WTC11 (cell line): ENCODE data around the gene CD9. TPM values are rescaled to one million over a fixed set of nuclear protein-coding genes. Genes with fewer than 3 reads are reported as not detected.

Experiments
- ATAC-seq: fragments of 200-7000 bp; cut with Tn5 transposase; 2 replicates; pipeline ENCODE4 v1.10.0; 2021; ENCODE audit warnings: mild to moderate bottlenecking, moderate library complexity
- CTCF ChIA-PET: fragments of 300-600 bp; sonication (Branson Sonifier 250); formaldehyde crosslinking; loops from one replicate; lab custom pipeline; 2021; ENCODE audit warnings: antibody characterized with exemption; lab: Charles Lee
- POLR2A ChIA-PET: fragments of 350-600 bp; sonication (Branson Sonifier 250); formaldehyde crosslinking; loops from one replicate; lab custom pipeline; 2021; ENCODE audit warnings: antibody characterized with exemption; lab: Charles Lee
- DNase-seq: peaks from one replicate; pipeline ENCODE4 v3.0.0; 2021; ENCODE audit warnings: low spot score
- H3K27ac Mint-ChIP-seq: 2 replicates; pipeline ENCODE4 v1.8.0; 2021; ENCODE audit warnings: mixed read lengths
- H3K27me3 Mint-ChIP-seq: 2 replicates; pipeline ENCODE4 v1.8.0; 2021; ENCODE audit warnings: low read depth, mild to moderate bottlenecking, moderate library complexity, mixed read lengths
- H3K36me3 Mint-ChIP-seq: 2 replicates; pipeline ENCODE4 v1.8.0; 2021; ENCODE audit warnings: mixed read lengths
- H3K4me1 Mint-ChIP-seq: 2 replicates; pipeline ENCODE4 v1.8.0; 2022; ENCODE audit warnings: mixed read lengths
- H3K4me3 Mint-ChIP-seq: 2 replicates; pipeline ENCODE4 v1.8.0; 2021; ENCODE audit warnings: mild to moderate bottlenecking, moderate library complexity, mixed read lengths
- H3K9me3 Mint-ChIP-seq: 2 replicates; pipeline ENCODE4 v1.8.0; 2021; ENCODE audit warnings: mixed read lengths
- ATF1 ChIP-seq: sonication (generic); formaldehyde crosslinking; IDR thresholded peaks from 2 replicates; pipeline ENCODE4 v1.8.1; 2023; ENCODE audit warnings: mild to moderate bottlenecking, moderate library complexity, missing genetic modification reagents
- CREM ChIP-seq: sonication (generic); formaldehyde crosslinking; IDR thresholded peaks from 2 replicates; pipeline ENCODE4 v1.8.1; 2022; ENCODE audit warnings: mild to moderate bottlenecking, missing genetic modification reagents, moderate library complexity
- EMX1 ChIP-seq: fragments of 250-450 bp; sonication (Bioruptor Pico); IDR thresholded peaks from 2 replicates; pipeline ENCODE4 v1.8.0; 2021; ENCODE audit warnings: mild to moderate bottlenecking
- GRHL2 ChIP-seq: fragments of 250-450 bp; sonication (Bioruptor Pico); IDR thresholded peaks from 2 replicates; pipeline ENCODE4 v1.8.0; 2022; ENCODE audit warnings: mild to moderate bottlenecking, moderate library complexity; ENCODE audit not compliant: insufficient replicate concordance, severe bottlenecking
- IRF2 ChIP-seq: sonication (generic); formaldehyde crosslinking; IDR thresholded peaks from 2 replicates; pipeline ENCODE4 v1.8.0; 2022; ENCODE audit warnings: low read depth, missing genetic modification reagents, borderline replicate concordance
- JAZF1 ChIP-seq: fragments of 250-450 bp; sonication (Bioruptor Pico); IDR thresholded peaks from 2 replicates; pipeline ENCODE4 v1.9.0; 2021; ENCODE audit warnings: moderate library complexity, mild to moderate bottlenecking, inconsistent platforms
- MXD4 ChIP-seq: fragments of 250-450 bp; sonication (Bioruptor Pico); IDR thresholded peaks from 2 replicates; pipeline ENCODE4 v1.8.0; 2021; ENCODE audit warnings: mild to moderate bottlenecking, moderate library complexity, borderline replicate concordance
- NFATC4 ChIP-seq: fragments of 250-450 bp; sonication (Bioruptor Pico); IDR thresholded peaks from 2 replicates; pipeline ENCODE4 v1.9.0; 2021; ENCODE audit warnings: mild to moderate bottlenecking
- RELA ChIP-seq: sonication (generic); formaldehyde crosslinking; IDR thresholded peaks from 2 replicates; pipeline ENCODE4 v1.8.1; 2022; ENCODE audit warnings: missing genetic modification reagents, mild to moderate bottlenecking, borderline replicate concordance
- SMAD3 ChIP-seq: sonication (generic); formaldehyde crosslinking; IDR thresholded peaks from 2 replicates; pipeline ENCODE4 v1.8.0; 2022; ENCODE audit warnings: missing genetic modification reagents, mild to moderate bottlenecking, borderline replicate concordance
- SOX15 ChIP-seq: fragments of 250-450 bp; sonication (Bioruptor Pico); IDR thresholded peaks from 2 replicates; pipeline ENCODE4 v1.9.0; 2021; ENCODE audit warnings: mild to moderate bottlenecking
- SP1 ChIP-seq: sonication (generic); formaldehyde crosslinking; conservative IDR thresholded peaks from 2 replicates; pipeline ENCODE4 v1.8.1; 2022; ENCODE audit warnings: missing genetic modification reagents
- TEAD1 ChIP-seq: sonication (generic); formaldehyde crosslinking; IDR thresholded peaks from 2 replicates; pipeline ENCODE4 v1.8.0; 2022; ENCODE audit warnings: mild to moderate bottlenecking, missing genetic modification reagents
- ZNF219 ChIP-seq: sonication (generic); formaldehyde crosslinking; IDR thresholded peaks from 2 replicates; pipeline ENCODE4 v1.8.0; 2023; ENCODE audit warnings: missing genetic modification reagents, mild to moderate bottlenecking, borderline replicate concordance
- ZNF416 ChIP-seq: fragments of 250-450 bp; sonication (Bioruptor Pico); IDR thresholded peaks from 2 replicates; pipeline ENCODE4 v1.9.0; 2021; ENCODE audit warnings: mild to moderate bottlenecking, inconsistent platforms
- total RNA-seq: library from RNA; stranded (reverse); gene quantifications from 3 replicates; pipeline ENCODE4 v1.2.3, GENCODE V29; 2021
- TF ChIP-seq, protein P1 (sequence below): sonication (generic); formaldehyde crosslinking; IDR thresholded peaks from 2 replicates; pipeline ENCODE4 v1.8.1; 2023; ENCODE audit warnings: mild to moderate bottlenecking, moderate library complexity, missing genetic modification reagents
- TF ChIP-seq, protein P2 (sequence below): sonication (generic); formaldehyde crosslinking; IDR thresholded peaks from 2 replicates; pipeline ENCODE4 v1.8.0; 2022; ENCODE audit warnings: mild to moderate bottlenecking, missing genetic modification reagents
- TF ChIP-seq, protein P3 (sequence below): fragments of 250-450 bp; sonication (Bioruptor Pico); conservative IDR thresholded peaks from 2 replicates; pipeline ENCODE4 v1.9.0; 2021; ENCODE audit warnings: mild to moderate bottlenecking
- TF ChIP-seq, protein P4 (sequence below): sonication (generic); formaldehyde crosslinking; IDR thresholded peaks from 2 replicates; pipeline ENCODE4 v1.8.0; 2023; ENCODE audit warnings: missing genetic modification reagents
- TF ChIP-seq, protein P5 (sequence below): sonication (generic); formaldehyde crosslinking; IDR thresholded peaks from 2 replicates; pipeline ENCODE4 v1.8.1; 2022; ENCODE audit warnings: low read depth, mild to moderate bottlenecking, moderate library complexity, missing genetic modification reagents, borderline replicate concordance

Gene CD9
- total RNA-seq, 1 experiment from 2014 or later = 260 TPM

DNA sequence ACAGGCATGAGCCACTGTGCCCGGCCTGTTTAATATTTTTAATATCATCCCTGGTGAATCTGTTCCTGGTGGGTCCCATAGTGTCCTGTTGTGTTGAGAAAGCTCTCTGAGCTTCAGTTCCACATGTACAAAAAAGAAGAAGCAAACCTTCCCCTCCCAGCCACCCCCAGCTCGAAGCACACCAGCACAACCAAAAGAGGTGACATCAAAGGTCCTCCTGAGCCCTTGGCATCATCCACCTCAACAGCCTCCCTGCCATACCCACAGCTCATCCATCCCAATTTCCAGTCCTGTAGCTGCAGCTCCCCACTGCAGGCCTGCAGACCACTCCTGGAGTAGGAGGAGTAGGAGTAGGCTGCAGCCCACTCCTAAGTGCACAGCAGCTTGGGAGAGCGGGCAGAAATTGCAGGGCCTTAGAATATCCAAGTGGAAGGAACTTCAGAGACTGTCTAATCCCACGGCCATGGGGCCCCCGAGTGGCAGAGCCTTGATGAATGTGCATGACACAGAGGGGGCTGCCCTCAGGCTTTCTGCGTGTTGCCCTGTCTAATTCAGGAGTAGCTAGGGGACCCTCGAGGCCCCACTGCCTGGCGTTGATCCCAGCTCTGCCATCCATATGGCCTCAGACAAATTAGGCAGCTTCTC lies 36.7 kb upstream of the CD9 start:
- Mint-ChIP-seq H3K27ac (no peak overlapping the region), H3K4me1 (peaks cover 10% of the 10 kb centered on the region; the same call in 1 of the 2 replicates), H3K27me3 (peaks cover 3% of the 10 kb centered on the region; the same call in 1 of the 2 replicates), H3K9me3 (0 out of 2 replicates have a peak, but pooled peaks cover 5% of the 10 kb centered on the region), H3K36me3 (no peaks in the 10 kb centered on the region), H3K4me3 (no peak overlapping the region)
- TF ChIP-seq MXD4 (CRISPR knock-in tag) (no peak), ZNF219 (no peak), GRHL2 (CRISPR knock-in tag) (no peak), SP1 (CRISPR knock-in tag) (no peak), RELA (CRISPR knock-in tag) (no peak), SOX15 (CRISPR knock-in tag) (no peak), CREM (CRISPR knock-in tag) (no peak), NFATC4 (CRISPR knock-in tag) (no peak), IRF2 (CRISPR knock-in tag) (no peak), SMAD3 (CRISPR knock-in tag) (no peak), ZNF416 (CRISPR knock-in tag) (no peak), ATF1 (CRISPR knock-in tag) (no peak), TEAD1 (CRISPR knock-in tag) (no peak), JAZF1 (CRISPR knock-in tag) (no peak), EMX1 (CRISPR knock-in tag) (no peak)
- TF ChIP-seq, protein P1, sequence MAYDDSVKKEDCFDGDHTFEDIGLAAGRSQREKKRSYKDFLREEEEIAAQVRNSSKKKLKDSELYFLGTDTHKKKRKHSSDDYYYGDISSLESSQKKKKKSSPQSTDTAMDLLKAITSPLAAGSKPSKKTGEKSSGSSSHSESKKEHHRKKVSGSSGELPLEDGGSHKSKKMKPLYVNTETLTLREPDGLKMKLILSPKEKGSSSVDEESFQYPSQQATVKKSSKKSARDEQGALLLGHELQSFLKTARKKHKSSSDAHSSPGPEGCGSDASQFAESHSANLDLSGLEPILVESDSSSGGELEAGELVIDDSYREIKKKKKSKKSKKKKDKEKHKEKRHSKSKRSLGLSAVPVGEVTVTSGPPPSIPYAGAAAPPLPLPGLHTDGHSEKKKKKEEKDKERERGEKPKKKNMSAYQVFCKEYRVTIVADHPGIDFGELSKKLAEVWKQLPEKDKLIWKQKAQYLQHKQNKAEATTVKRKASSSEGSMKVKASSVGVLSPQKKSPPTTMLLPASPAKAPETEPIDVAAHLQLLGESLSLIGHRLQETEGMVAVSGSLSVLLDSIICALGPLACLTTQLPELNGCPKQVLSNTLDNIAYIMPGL (CRISPR knock-in tag) = no peak
- TF ChIP-seq, protein P2, sequence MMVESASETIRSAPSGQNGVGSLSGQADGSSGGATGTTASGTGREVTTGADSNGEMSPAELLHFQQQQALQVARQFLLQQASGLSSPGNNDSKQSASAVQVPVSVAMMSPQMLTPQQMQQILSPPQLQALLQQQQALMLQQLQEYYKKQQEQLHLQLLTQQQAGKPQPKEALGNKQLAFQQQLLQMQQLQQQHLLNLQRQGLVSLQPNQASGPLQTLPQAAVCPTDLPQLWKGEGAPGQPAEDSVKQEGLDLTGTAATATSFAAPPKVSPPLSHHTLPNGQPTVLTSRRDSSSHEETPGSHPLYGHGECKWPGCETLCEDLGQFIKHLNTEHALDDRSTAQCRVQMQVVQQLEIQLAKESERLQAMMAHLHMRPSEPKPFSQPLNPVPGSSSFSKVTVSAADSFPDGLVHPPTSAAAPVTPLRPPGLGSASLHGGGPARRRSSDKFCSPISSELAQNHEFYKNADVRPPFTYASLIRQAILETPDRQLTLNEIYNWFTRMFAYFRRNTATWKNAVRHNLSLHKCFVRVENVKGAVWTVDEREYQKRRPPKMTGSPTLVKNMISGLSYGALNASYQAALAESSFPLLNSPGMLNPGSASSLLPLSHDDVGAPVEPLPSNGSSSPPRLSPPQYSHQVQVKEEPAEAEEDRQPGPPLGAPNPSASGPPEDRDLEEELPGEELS (CRISPR knock-in tag) = no peak
- TF ChIP-seq, protein P3, sequence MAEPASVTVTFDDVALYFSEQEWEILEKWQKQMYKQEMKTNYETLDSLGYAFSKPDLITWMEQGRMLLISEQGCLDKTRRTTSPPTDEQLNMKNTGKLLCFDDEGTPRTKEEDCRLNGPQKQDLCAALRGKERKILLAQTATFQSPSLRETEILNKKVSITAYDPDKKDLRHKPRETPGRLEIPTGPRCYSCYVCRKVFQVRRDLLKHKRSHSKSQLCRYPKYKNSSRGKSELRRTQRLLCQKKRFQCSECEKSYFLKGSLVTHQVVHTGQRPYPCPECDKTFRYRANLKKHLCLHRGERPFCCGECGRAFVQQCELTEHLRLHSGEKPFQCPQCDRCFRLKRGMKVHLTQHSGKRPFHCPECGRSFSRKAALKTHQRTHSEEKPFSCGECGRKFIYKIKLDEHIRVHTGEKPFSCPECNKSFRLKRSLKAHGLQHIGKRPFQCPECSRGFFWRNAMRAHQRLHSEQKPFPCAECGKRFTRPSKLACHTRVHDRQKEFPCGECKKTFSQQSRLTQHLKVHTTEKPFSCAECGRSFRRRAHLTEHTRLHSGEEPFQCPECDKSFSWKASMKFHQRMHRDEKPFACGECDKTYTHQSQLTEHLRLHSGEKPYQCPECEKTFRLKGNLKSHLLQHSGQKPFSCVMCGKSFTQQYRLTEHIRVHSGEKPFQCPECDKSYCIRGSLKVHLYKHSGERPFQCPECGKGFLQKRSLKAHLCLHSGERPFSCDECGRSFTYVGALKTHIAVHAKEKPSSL (CRISPR knock-in tag) = no peak
- TF ChIP-seq, protein P4, sequence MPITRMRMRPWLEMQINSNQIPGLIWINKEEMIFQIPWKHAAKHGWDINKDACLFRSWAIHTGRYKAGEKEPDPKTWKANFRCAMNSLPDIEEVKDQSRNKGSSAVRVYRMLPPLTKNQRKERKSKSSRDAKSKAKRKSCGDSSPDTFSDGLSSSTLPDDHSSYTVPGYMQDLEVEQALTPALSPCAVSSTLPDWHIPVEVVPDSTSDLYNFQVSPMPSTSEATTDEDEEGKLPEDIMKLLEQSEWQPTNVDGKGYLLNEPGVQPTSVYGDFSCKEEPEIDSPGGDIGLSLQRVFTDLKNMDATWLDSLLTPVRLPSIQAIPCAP (CRISPR knock-in tag) = no peak
- TF ChIP-seq, protein P5, sequence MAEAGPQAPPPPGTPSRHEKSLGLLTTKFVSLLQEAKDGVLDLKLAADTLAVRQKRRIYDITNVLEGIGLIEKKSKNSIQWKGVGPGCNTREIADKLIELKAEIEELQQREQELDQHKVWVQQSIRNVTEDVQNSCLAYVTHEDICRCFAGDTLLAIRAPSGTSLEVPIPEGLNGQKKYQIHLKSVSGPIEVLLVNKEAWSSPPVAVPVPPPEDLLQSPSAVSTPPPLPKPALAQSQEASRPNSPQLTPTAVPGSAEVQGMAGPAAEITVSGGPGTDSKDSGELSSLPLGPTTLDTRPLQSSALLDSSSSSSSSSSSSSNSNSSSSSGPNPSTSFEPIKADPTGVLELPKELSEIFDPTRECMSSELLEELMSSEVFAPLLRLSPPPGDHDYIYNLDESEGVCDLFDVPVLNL (CRISPR knock-in tag) = no peak
- ChIA-PET CTCF (interaction anchor here (0.9 kb wide), 2 partner anchors 30 to 32 kb away, joined by 3 read pairs; no protein-coding TSS in a partner anchor), POLR2A (no interaction called here)
- ATAC-seq (no peak), DNase-seq (no peak)
